ENCODE results near the gene MICAL3. TPM values are rescaled to one million over a fixed set of nuclear protein-coding genes. Genes with fewer than 3 reads are reported as not detected.

The MICAL3 gene
- total RNA-seq, 4 donors from 2014 or later, result 30.4 to 57.1 (median 37.7) TPM

DNA sequence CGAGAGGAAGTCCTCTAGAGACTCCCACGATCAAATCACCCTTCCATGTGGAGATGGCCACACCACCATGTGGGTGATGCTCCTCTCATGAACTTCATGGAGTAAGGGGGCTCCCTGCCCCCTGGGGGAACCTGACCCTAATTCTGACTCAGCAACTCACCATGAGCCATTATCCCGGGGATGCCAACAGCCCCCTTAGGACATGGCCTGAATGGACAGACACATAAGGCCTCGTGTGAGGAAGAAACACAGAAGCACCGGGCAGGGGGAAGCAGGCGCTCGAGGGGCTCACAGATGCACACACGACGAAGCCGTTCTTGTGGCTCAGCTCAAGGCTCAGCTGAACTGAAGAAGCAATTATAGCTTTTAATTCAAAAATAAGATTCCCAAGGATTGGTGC is 150.6 kb downstream of the MICAL3 start:
- H3K27me3 ChIP-seq, result no peaks in the 10 kb centered on the region
- no peak overlapping the region for H3K27ac ChIP-seq
- DNase-seq (ENCODE audit: low spot score in 2 of 2), result no peak
- H3K9me3 ChIP-seq, result no peaks in the 10 kb centered on the region
- 91% methylated on average over 10 of the region's 10 CpGs for WGBS
- H3K36me3 ChIP-seq, result peaks cover 56% of the 10 kb centered on the region
- peaks cover 9% of the 10 kb centered on the region for H3K4me1 ChIP-seq
- no peak overlapping the region for H3K4me3 ChIP-seq
- TF ChIP-seq, protein P1, sequence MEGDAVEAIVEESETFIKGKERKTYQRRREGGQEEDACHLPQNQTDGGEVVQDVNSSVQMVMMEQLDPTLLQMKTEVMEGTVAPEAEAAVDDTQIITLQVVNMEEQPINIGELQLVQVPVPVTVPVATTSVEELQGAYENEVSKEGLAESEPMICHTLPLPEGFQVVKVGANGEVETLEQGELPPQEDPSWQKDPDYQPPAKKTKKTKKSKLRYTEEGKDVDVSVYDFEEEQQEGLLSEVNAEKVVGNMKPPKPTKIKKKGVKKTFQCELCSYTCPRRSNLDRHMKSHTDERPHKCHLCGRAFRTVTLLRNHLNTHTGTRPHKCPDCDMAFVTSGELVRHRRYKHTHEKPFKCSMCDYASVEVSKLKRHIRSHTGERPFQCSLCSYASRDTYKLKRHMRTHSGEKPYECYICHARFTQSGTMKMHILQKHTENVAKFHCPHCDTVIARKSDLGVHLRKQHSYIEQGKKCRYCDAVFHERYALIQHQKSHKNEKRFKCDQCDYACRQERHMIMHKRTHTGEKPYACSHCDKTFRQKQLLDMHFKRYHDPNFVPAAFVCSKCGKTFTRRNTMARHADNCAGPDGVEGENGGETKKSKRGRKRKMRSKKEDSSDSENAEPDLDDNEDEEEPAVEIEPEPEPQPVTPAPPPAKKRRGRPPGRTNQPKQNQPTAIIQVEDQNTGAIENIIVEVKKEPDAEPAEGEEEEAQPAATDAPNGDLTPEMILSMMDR (IDR thresholded peaks at IDR 0.05), result no peak
- no peak for TF ChIP-seq POLR2A (IDR thresholded peaks at IDR 0.05)
- no peak for TF ChIP-seq POLR2AphosphoS5 (IDR thresholded peaks at IDR 0.05)
- no peak for TF ChIP-seq EP300 (IDR thresholded peaks at IDR 0.05)

GRCh38 chr22:17873116-17873515 is 151.2 kb downstream of the MICAL3 start:
- WGBS, result 87% methylated on average over 11 of the region's 14 CpGs
- DNase-seq (ENCODE audit: low spot score in 2 of 2), result no peak
- H3K27ac ChIP-seq, result no peak overlapping the region
- peaks cover 58% of the 10 kb centered on the region for H3K36me3 ChIP-seq
- no peak overlapping the region for H3K4me3 ChIP-seq
- no peaks in the 10 kb centered on the region for H3K9me3 ChIP-seq
- H3K4me1 ChIP-seq, result peaks cover 9% of the 10 kb centered on the region
- no peaks in the 10 kb centered on the region for H3K27me3 ChIP-seq
- TF ChIP-seq POLR2A (IDR thresholded peaks at IDR 0.05) (no peak), POLR2AphosphoS5 (IDR thresholded peaks at IDR 0.05) (no peak)

GRCh38 chr22:17872471-17872870 is 151.9 kb downstream of the MICAL3 start:
- Histone ChIP-seq H3K27me3 (no peaks in the 10 kb centered on the region), H3K4me3 (no peak overlapping the region), H3K9me3 (no peaks in the 10 kb centered on the region), H3K27ac (peak overlapping the region; percentile 73), H3K36me3 (peaks cover 58% of the 10 kb centered on the region), H3K4me1 (peaks cover 12% of the 10 kb centered on the region)
- WGBS, result 57% methylated on average over 7 of the region's 7 CpGs
- TF ChIP-seq, protein P1 (IDR thresholded peaks at IDR 0.05), result no peak
- TF ChIP-seq POLR2AphosphoS5 (IDR thresholded peaks at IDR 0.05) (no peak), POLR2A (IDR thresholded peaks at IDR 0.05) (no peak), EP300 (IDR thresholded peaks at IDR 0.05) (no peak)
- DNase-seq (ENCODE audit: low spot score in 2 of 2), result no peak

DNA sequence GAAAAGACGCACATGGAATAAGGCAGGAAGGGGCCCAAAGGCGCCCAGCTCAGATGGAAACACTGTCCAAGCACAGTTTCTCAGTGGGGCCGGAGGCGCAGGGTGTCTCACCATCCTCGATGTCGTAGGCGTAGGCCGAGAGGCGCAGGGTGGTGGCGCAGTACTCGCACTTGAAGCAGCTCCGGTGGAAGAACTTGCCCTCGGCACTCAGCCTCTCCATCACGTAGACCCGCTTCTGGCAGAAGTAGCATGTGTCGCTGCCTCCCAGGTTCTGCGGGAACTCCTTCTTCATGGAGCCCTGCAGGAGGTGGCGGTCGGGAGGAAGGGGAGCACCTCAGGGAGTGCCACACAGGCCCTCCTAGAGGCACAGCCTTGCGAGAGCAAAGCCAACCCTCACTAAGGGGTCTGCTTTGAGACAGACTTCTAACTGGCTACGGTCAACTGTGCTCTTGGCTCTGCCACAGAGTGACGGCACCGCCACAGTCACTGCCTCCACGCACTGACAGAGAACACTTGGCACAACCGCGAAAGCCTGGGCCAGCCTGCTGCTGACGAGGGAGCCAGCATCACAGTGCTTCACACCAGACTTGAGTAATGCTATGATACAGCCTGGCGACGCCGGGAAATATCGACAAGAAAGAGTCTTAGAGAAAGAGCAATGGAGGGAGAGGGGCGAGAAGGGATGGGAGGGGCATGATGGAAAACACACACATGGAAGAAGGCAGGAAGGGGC is 152.5 kb downstream of the MICAL3 start:
- 76% methylated on average over 31 of the region's 32 CpGs for WGBS
- DNase-seq (ENCODE audit: low spot score in 2 of 2), result no peak
- Histone ChIP-seq H3K36me3 (peaks cover 58% of the 10 kb centered on the region), H3K4me3 (no peak overlapping the region), H3K9me3 (no peaks in the 10 kb centered on the region), H3K4me1 (peaks cover 18% of the 10 kb centered on the region), H3K27ac (peak overlapping the region; percentile 73), H3K27me3 (no peaks in the 10 kb centered on the region)
- TF ChIP-seq POLR2AphosphoS5 (IDR thresholded peaks at IDR 0.05) (no peak), EP300 (IDR thresholded peaks at IDR 0.05) (no peak)

GRCh38 chr22:17870407-17870806 is 154.0 kb downstream of the MICAL3 start:
- H3K27ac ChIP-seq, result no peak overlapping the region
- no peaks in the 10 kb centered on the region for H3K9me3 ChIP-seq
- peaks cover 68% of the 10 kb centered on the region for H3K36me3 ChIP-seq
- TF ChIP-seq POLR2AphosphoS5 (IDR thresholded peaks at IDR 0.05) (no peak), POLR2A (IDR thresholded peaks at IDR 0.05) (no peak), EP300 (IDR thresholded peaks at IDR 0.05) (no peak)
- TF ChIP-seq, protein P1 (IDR thresholded peaks at IDR 0.05), result no peak
- H3K4me3 ChIP-seq, result no peak overlapping the region
- WGBS, result 90% methylated on average over 8 of the region's 8 CpGs
- H3K4me1 ChIP-seq, result peaks cover 18% of the 10 kb centered on the region
- no peaks in the 10 kb centered on the region for H3K27me3 ChIP-seq
- no peak for DNase-seq (ENCODE audit: low spot score in 2 of 2)

GRCh38 chr22:17869285-17870096 is 154.9 kb downstream of the MICAL3 start:
- H3K27me3 ChIP-seq, result no peaks in the 10 kb centered on the region
- WGBS, result 77% methylated on average over 9 of the region's 9 CpGs
- DNase-seq (ENCODE audit: low spot score in 2 of 2), result no peak
- H3K9me3 ChIP-seq, result no peaks in the 10 kb centered on the region
- H3K4me3 ChIP-seq, result no peak overlapping the region
- peaks cover 68% of the 10 kb centered on the region for H3K36me3 ChIP-seq
- no peak overlapping the region for H3K27ac ChIP-seq
- TF ChIP-seq, protein P1 (IDR thresholded peaks at IDR 0.05), result no peak
- TF ChIP-seq POLR2AphosphoS5 (IDR thresholded peaks at IDR 0.05), result no peak
- TF ChIP-seq POLR2A (IDR thresholded peaks at IDR 0.05), result no peak
- no peak for TF ChIP-seq EP300 (IDR thresholded peaks at IDR 0.05)
- peaks cover 18% of the 10 kb centered on the region for H3K4me1 ChIP-seq

Data from suprapubic skin (tissue), 4 donors.